GM11168 (cell line): ENCODE results near the gene KCTD5.

Source experiments
- in situ Hi-C: fragments of 300-500 bp; cut with MboI; formaldehyde crosslinking; loops from one replicate; pipeline ENCODE4 v1.12.0; 2022; ENCODE audit warnings: low sequenced_read_pairs; ENCODE audit not compliant: unreplicated experiment

The KCTD5 gene

GRCh38 chr16:2707368-2708289 lies 25.3 kb downstream of the KCTD5 start:
- in situ Hi-C loops: no loop called here

- in situ Hi-C loops: no loop called here
Measured at GRCh38 chr16:2708290-2708639, 25.9 kb downstream of the KCTD5 start.

GRCh38 chr16:2708955-2709587 lies 26.7 kb downstream of the KCTD5 start:
- in situ Hi-C loops: no loop called here

- in situ Hi-C loops: no loop called here
Measured at GRCh38 chr16:2709588-2709984, 27.3 kb downstream of the KCTD5 start.

GRCh38 chr16:2710021-2710710 lies 27.8 kb downstream of the KCTD5 start:
- in situ Hi-C loops: no loop called here

GRCh38 chr16:2710711-2711231 lies 28.4 kb downstream of the KCTD5 start:
- in situ Hi-C loops: no loop called here

GRCh38 chr16:2711370-2712062 lies 29.2 kb downstream of the KCTD5 start:
- in situ Hi-C loops: no loop called here

- in situ Hi-C loops: no loop called here
Measured at GRCh38 chr16:2712063-2712441, 29.7 kb downstream of the KCTD5 start.

- in situ Hi-C loops: no loop called here
Measured at GRCh38 chr16:2712546-2712945, 30.2 kb downstream of the KCTD5 start.

GRCh38 chr16:2713523-2713922 lies 31.2 kb downstream of the KCTD5 start:
- in situ Hi-C loops: no loop called here

- in situ Hi-C loops: no loop called here
Measured at GRCh38 chr16:2713985-2714774, 31.9 kb downstream of the KCTD5 start.

- in situ Hi-C loops: no loop called here
Measured at GRCh38 chr16:2715064-2715463, 32.7 kb downstream of the KCTD5 start.

- in situ Hi-C loops: no loop called here
Measured at GRCh38 chr16:2715519-2715918, 33.2 kb downstream of the KCTD5 start.

GRCh38 chr16:2715966-2716885 lies 33.9 kb downstream of the KCTD5 start:
- in situ Hi-C loops: no loop called here

- in situ Hi-C loops: no loop called here
Measured at GRCh38 chr16:2716948-2717347, 34.6 kb downstream of the KCTD5 start.

GRCh38 chr16:2717383-2718263 lies 35.3 kb downstream of the KCTD5 start:
- in situ Hi-C loops: no loop called here

GRCh38 chr16:2719328-2720063 lies 37.2 kb downstream of the KCTD5 start:
- in situ Hi-C loops: no loop called here
